ENCODE data around the gene SGMS1. TPM values are rescaled to one million over a fixed set of nuclear protein-coding genes. Genes with fewer than 3 reads are reported as not detected.
A peak's percentile ranks its signal among the peaks of the same experiment; 100 is the strongest.

SGMS1 gene
- total and polyA plus RNA-seq, 2 donors (not counting 1 experiment from before 2014, with no cell fraction given): 39.9 to 82.1 TPM

GRCh38 chr10:50552771-50553535 lies 70.8 kb downstream of the SGMS1 start:
- DNase-seq (ENCODE audit: low read depth in 2 of 2): peak; percentile 40 to 53
- Histone ChIP-seq H3K36me3 (ENCODE audit: control insufficient read depth, insufficient read depth, low read length) (no peaks in the 10 kb centered on the region), H2AFZ (ENCODE audit: low read length) (no peak overlapping the region), H3K27me3 (ENCODE audit: control insufficient read depth, insufficient read depth, low read length) (no peaks in the 10 kb centered on the region), H3K4me3 (replicated peaks in 1 of 4; ENCODE audit: control extremely low read depth in 1 of 4, insufficient read depth in 1 of 4, low read depth in 3 of 4, low read length in 4 of 4) (peak overlapping the region in 2 of 4 experiments; percentile 13 to 14), H3K4me1 (ENCODE audit: control insufficient read depth, extremely low read depth, insufficient read depth, low read length) (peaks cover 29% of the 10 kb centered on the region), H3K79me2 (ENCODE audit: control insufficient read depth, insufficient read depth, low read length) (peaks cover 2% of the 10 kb centered on the region), H3K27ac (ENCODE audit: insufficient read depth, low read length) (peak overlapping the region; percentile 64), H3K4me2 (ENCODE audit: extremely low read depth, insufficient read depth, low read length) (peak overlapping the region; percentile 72), H3K9me3 (ENCODE audit: control insufficient read depth, insufficient read depth, low read depth, low read length) (no peaks in the 10 kb centered on the region), H3K9ac (ENCODE audit: insufficient read depth, low read length) (no peak overlapping the region), H4K20me1 (ENCODE audit: control insufficient read depth, extremely low read depth, insufficient read depth, low read length) (no peaks in the 10 kb centered on the region)
- TF ChIP-seq EZH2 (IDR thresholded peaks at IDR 0.05; ENCODE audit: low read length, missing control alignments): no peak
- TF ChIP-seq CTCF (conservative IDR thresholded peaks at IDR 0.05 in 1 of 2, IDR thresholded peaks at IDR 0.05 in 1 of 2; ENCODE audit: low read depth in 1 of 2, low read length in 2 of 2): peak; percentile 35 to 41

DNA sequence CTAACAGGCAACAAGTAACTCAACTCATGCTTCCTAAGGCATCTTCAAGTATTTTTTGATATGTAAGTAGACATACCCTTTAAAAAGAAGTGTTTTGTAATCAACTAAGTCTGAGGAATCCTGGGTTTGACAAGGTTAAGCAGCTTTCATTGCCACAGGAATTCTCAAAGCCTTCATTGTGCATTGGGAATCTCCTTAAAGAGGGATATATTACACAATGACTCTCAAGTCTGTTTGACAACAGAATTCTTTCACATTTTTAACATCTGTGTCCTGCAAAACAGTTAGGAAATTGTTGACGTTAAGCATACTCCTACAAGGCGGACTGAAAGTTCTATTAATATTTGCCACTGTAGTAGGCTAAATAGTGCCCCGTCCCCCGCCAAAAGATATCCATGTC lies 71.4 kb downstream of the SGMS1 start:
- no peaks in the 10 kb centered on the region for H3K9me3 ChIP-seq (ENCODE audit: control insufficient read depth, insufficient read depth, low read depth, low read length)
- no peaks in the 10 kb centered on the region for H3K27me3 ChIP-seq (ENCODE audit: control insufficient read depth, insufficient read depth, low read length)
- TF ChIP-seq EZH2 (IDR thresholded peaks at IDR 0.05; ENCODE audit: low read length, missing control alignments) (no peak), CTCF (conservative IDR thresholded peaks at IDR 0.05 in 1 of 2, IDR thresholded peaks at IDR 0.05 in 1 of 2; ENCODE audit: low read depth in 1 of 2, low read length in 2 of 2) (no peak)
- H3K9ac ChIP-seq (ENCODE audit: insufficient read depth, low read length): no peak overlapping the region
- DNase-seq (ENCODE audit: low read depth in 2 of 2): peak; percentile 92 to 96
- peaks cover 2% of the 10 kb centered on the region for H3K79me2 ChIP-seq (ENCODE audit: control insufficient read depth, insufficient read depth, low read length)
- H4K20me1 ChIP-seq (ENCODE audit: control insufficient read depth, extremely low read depth, insufficient read depth, low read length): no peaks in the 10 kb centered on the region
- H3K36me3 ChIP-seq (ENCODE audit: control insufficient read depth, insufficient read depth, low read length): no peaks in the 10 kb centered on the region
- H2AFZ ChIP-seq (ENCODE audit: low read length): no peak overlapping the region
- peak overlapping the region; percentile 72 for H3K4me2 ChIP-seq (ENCODE audit: extremely low read depth, insufficient read depth, low read length)
- H3K4me3 ChIP-seq (replicated peaks in 1 of 4; ENCODE audit: control extremely low read depth in 1 of 4, insufficient read depth in 1 of 4, low read depth in 3 of 4, low read length in 4 of 4): peak overlapping the region in 1 of 4 experiments; percentile 14
- H3K27ac ChIP-seq (ENCODE audit: insufficient read depth, low read length): peak overlapping the region; percentile 64
- H3K4me1 ChIP-seq (ENCODE audit: control insufficient read depth, extremely low read depth, insufficient read depth, low read length): peaks cover 29% of the 10 kb centered on the region

- TF ChIP-seq EZH2 (IDR thresholded peaks at IDR 0.05; ENCODE audit: low read length, missing control alignments) (no peak), CTCF (conservative IDR thresholded peaks at IDR 0.05 in 1 of 2, IDR thresholded peaks at IDR 0.05 in 1 of 2; ENCODE audit: low read depth in 1 of 2, low read length in 2 of 2) (no peak)
- H3K9ac ChIP-seq (ENCODE audit: insufficient read depth, low read length): no peak overlapping the region
- H3K9me3 ChIP-seq (ENCODE audit: control insufficient read depth, insufficient read depth, low read depth, low read length): no peaks in the 10 kb centered on the region
- no peaks in the 10 kb centered on the region for H3K27me3 ChIP-seq (ENCODE audit: control insufficient read depth, insufficient read depth, low read length)
- H3K27ac ChIP-seq (ENCODE audit: insufficient read depth, low read length): peak overlapping the region; percentile 42
- no peaks in the 10 kb centered on the region for H3K36me3 ChIP-seq (ENCODE audit: control insufficient read depth, insufficient read depth, low read length)
- H3K4me2 ChIP-seq (ENCODE audit: extremely low read depth, insufficient read depth, low read length): no peak overlapping the region
- no peaks in the 10 kb centered on the region for H4K20me1 ChIP-seq (ENCODE audit: control insufficient read depth, extremely low read depth, insufficient read depth, low read length)
- peaks cover 2% of the 10 kb centered on the region for H3K79me2 ChIP-seq (ENCODE audit: control insufficient read depth, insufficient read depth, low read length)
- no peak overlapping the region for H2AFZ ChIP-seq (ENCODE audit: low read length)
- peaks cover 29% of the 10 kb centered on the region for H3K4me1 ChIP-seq (ENCODE audit: control insufficient read depth, extremely low read depth, insufficient read depth, low read length)
- DNase-seq (ENCODE audit: low read depth in 2 of 2): no peak
- H3K4me3 ChIP-seq (replicated peaks in 1 of 4; ENCODE audit: control extremely low read depth in 1 of 4, insufficient read depth in 1 of 4, low read depth in 3 of 4, low read length in 4 of 4): no peak overlapping the region
Measured at GRCh38 chr10:50551894-50552293, 71.9 kb downstream of the SGMS1 start.
